Mononuclear cell (primary cell): ENCODE data around the gene ENDOU. TPM values are rescaled to one million over a fixed set of nuclear protein-coding genes. Genes with fewer than 3 reads are reported as not detected.

ENCODE experiments used
- H3K27me3 ChIP-seq: 2 replicates; pipeline ENCODE4 v1.6.0; 2011; ENCODE audit warnings: low read length, control low read depth; ENCODE audit not compliant: insufficient read depth
- H3K4me1 ChIP-seq: 2 replicates; pipeline ENCODE4 v1.5.1; 2011; ENCODE audit warnings: mild to moderate bottlenecking, low read length, control low read depth; ENCODE audit not compliant: insufficient read depth
- H3K4me3 ChIP-seq: 2 replicates; pipeline ENCODE4 v1.5.1; 2011; ENCODE audit warnings: mild to moderate bottlenecking, low read length, moderate library complexity
- H3K9me3 ChIP-seq: 2 replicates; pipeline ENCODE4 v1.5.1; 2011; ENCODE audit warnings: low read depth, mild to moderate bottlenecking, control low read depth, low read length
- total RNA-seq: library from RNA; depleted of rRNA; stranded (reverse); fragments of >200 nt; gene quantifications from one replicate; pipeline ENCODE4 v1.2.3, GENCODE V29; 2012

The ENDOU gene
- total RNA-seq, 1 donor: not detected

- no peaks in the 10 kb centered on the region for H3K27me3 ChIP-seq
- no peaks in the 10 kb centered on the region for H3K9me3 ChIP-seq
- no peak overlapping the region for H3K4me3 ChIP-seq
- H3K4me1 ChIP-seq: peaks cover 18% of the 10 kb centered on the region
Observed at GRCh38 chr12:47763481-47764346, 38.4 kb upstream of the ENDOU start.

- Histone ChIP-seq H3K4me1 (peaks cover 25% of the 10 kb centered on the region), H3K4me3 (no peak overlapping the region), H3K9me3 (no peaks in the 10 kb centered on the region), H3K27me3 (no peaks in the 10 kb centered on the region)
Observed at GRCh38 chr12:47762850-47763465, 37.7 kb upstream of the ENDOU start.

- no peaks in the 10 kb centered on the region for H3K27me3 ChIP-seq
- H3K4me3 ChIP-seq: peak within 1 kb of the TSS; percentile 43
- no peaks in the 10 kb centered on the region for H3K9me3 ChIP-seq
- H3K4me1 ChIP-seq: peaks cover 36% of the 10 kb centered on the region
Observed at GRCh38 chr12:47758834-47759690, 33.8 kb upstream of the ENDOU start, which contains the start of gene RAPGEF3. Gene RAPGEF3 (minus strand): TSS chr12:47758880. CDS start chr12:47758556, 324 bp downstream.

DNA sequence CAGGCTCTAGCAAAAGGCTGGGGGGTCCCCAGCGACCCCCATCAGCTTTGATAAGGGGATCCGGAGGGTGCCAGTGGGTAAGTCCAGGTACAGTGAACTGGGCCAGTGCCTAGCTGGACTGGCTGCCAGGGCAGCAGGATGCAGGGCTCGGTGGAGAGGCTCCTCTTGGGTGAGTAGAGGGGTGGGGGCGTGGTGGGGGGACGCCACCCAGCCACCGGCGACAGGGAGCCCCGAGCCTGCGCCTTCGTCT is 33.2 kb upstream of the ENDOU start:
- Histone ChIP-seq H3K27me3 (no peaks in the 10 kb centered on the region), H3K9me3 (no peaks in the 10 kb centered on the region), H3K4me3 (peak overlapping the region; percentile 43), H3K4me1 (peaks cover 41% of the 10 kb centered on the region)

GRCh38 chr12:47757840-47758583 is 32.7 kb upstream of the ENDOU start:
- H3K4me3 ChIP-seq: no peak overlapping the region
- no peaks in the 10 kb centered on the region for H3K27me3 ChIP-seq
- no peaks in the 10 kb centered on the region for H3K9me3 ChIP-seq
- H3K4me1 ChIP-seq: peaks cover 45% of the 10 kb centered on the region

DNA sequence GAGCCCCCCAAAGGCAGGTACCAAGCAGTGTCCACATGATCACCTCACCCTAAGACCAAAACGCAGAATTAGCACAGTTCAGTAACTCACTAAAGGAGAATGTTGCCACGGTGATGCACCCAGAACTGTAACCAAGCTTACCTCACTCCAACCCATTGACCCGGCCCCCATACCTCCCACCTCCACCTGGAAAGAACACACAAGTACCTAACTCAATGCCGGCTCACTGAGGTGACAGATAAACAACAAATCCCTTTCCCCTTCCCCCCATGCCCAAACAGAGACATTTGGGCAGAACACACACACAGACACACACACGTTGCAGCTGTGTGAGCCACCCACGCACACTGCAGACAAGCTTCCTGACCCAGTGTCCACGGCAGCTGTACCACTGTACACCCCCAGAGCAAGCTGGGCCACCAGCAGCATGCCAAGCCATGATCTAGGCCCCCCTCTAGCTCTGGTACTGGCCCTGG is 32.1 kb upstream of the ENDOU start:
- Histone ChIP-seq H3K4me3 (no peak overlapping the region), H3K27me3 (no peaks in the 10 kb centered on the region), H3K9me3 (no peaks in the 10 kb centered on the region), H3K4me1 (peaks cover 45% of the 10 kb centered on the region)

DNA sequence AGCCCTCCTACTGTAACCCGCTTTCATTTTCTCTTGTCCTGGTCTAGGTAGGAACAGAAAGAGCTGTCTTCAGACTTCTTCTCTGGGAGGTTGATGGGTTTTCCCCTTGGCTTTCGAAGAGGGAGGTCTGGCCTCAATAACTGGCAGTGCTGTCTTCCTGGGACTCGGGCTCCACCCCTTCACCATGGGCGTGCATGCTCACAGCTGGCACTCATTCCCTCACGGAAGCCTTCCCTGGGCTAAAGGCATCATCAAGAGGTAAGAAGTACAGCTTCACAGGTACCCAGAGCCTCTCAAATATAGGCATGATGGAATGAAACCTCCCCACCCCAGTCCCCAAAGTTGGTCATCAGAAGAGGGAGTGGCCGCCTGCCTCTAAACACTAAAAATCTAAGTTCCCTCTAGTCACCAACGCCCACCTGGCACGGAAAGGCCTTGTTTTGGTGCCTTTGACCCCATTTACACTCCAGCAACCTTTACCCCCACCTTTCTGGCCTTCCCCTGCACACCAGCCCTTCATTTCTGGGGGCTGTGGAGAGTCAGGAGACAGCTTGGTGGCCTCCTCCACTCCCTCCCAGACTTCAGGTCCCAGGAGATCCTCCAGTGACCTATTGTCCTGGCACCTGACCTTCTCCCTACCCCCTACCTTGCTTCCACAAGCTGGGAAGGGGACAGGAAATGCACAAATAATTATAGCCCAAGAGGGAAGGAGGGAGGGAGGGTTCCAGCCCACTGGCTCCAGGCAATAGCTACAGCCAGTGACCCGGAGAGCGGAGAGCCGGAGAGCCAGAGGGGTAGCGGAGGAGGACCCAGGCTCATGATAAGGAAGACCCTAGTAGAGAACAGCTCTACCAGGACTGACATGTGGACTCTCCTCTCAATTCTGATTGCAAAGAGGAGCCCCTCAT is 30.6 kb upstream of the ENDOU start:
- H3K27me3 ChIP-seq: no peaks in the 10 kb centered on the region
- H3K9me3 ChIP-seq: no peaks in the 10 kb centered on the region
- H3K4me1 ChIP-seq: peaks cover 45% of the 10 kb centered on the region
- H3K4me3 ChIP-seq: no peak overlapping the region

DNA sequence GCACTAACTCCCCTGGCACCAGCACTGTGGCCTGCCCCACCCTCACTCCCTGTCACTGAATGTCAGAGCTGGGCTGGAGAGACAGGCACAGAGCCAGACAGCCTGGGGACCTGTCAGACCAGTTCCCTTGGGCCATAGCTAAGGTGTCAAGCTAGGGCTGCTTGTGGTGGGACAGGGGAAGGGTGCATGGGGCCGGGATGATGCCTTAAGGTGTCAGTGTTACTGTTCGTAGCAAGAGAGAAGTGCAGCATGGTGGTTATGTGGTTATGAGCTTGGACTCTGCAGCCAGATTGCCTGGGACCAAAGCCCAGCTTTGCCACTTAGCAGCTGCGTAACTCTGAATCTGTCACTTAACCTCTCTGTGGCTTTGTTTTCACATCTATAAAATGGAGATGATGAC is 29.6 kb upstream of the ENDOU start:
- Histone ChIP-seq H3K27me3 (no peaks in the 10 kb centered on the region), H3K4me1 (peaks cover 44% of the 10 kb centered on the region), H3K4me3 (no peak overlapping the region), H3K9me3 (no peaks in the 10 kb centered on the region)

- H3K4me1 ChIP-seq: peaks cover 37% of the 10 kb centered on the region
- no peaks in the 10 kb centered on the region for H3K27me3 ChIP-seq
- no peak overlapping the region for H3K4me3 ChIP-seq
- H3K9me3 ChIP-seq: no peaks in the 10 kb centered on the region
Observed at GRCh38 chr12:47754126-47754525, 28.8 kb upstream of the ENDOU start.

DNA sequence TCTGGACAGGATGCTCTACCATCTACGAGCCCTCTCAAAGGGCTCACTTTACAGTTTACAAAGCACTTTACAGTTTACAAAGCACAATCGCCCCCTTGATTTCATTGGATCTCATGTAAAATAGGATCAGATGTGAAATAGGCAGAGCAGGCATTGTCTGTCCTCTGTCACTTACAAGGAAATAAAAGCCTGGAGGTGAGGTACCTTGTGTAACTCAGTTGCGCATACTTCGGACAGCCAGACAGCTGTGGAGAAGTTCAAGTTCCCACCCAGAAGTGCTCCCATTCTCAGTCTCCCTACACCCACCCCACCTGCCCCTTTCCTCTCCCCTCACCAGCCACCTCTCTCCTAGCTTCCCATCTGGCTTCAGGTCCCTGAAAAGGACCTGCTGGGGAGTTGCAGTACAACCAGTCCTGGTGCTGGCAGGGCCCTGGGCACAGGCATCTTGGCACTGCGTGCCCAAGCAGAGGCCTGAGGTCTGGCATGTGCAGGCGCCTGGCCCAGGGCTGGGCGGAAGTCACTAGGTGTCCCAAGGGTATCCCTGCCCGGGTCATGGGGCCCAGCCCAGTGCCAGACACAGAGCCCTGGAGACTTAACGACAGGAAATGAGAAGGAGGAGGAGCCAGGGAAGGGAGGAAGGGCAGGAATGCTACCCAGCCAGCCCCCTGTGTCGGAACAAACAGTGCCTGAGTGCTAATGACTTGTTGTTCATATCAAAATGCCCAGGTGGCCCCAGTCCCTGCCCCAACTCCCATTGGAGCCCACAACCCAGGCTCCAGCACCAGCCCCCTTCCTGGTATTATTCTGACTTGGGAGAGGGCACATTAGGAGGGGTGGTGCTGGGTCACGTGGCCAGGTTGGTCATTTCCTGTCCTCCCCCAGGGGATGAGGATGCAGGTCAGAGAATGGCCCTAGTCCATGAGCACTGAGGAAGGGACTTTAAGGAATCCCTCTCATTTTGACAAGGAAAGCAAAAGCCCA is 28.0 kb upstream of the ENDOU start:
- H3K4me1 ChIP-seq: peaks cover 32% of the 10 kb centered on the region
- H3K27me3 ChIP-seq: no peaks in the 10 kb centered on the region
- no peaks in the 10 kb centered on the region for H3K9me3 ChIP-seq
- no peak overlapping the region for H3K4me3 ChIP-seq

GRCh38 chr12:47752552-47752951 is 27.3 kb upstream of the ENDOU start:
- no peaks in the 10 kb centered on the region for H3K9me3 ChIP-seq
- peaks cover 24% of the 10 kb centered on the region for H3K4me1 ChIP-seq
- no peak overlapping the region for H3K4me3 ChIP-seq
- H3K27me3 ChIP-seq: no peaks in the 10 kb centered on the region

DNA sequence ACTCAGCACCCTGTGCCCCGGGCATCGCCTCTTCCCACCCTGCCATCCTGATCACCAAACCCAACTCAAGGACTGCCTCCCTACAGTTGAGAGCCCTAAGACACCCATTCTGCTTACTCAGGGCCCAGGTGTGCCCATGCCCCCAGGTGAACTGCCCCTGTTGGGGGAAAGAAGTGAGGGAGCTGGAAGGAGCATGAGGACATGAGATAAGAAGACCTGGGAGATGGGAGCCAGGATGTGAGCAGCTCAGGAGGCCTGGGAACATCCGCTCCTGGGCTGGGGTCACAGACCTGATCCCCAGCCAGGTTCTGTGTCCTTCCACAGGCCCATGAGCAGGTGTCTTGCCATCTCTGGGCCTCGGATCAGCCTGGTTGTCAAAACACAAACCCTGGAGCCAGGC is 26.8 kb upstream of the ENDOU start:
- no peak overlapping the region for H3K4me3 ChIP-seq

GRCh38 chr12:47751561-47751960 is 26.3 kb upstream of the ENDOU start:
- no peak overlapping the region for H3K4me3 ChIP-seq
- H3K9me3 ChIP-seq: no peaks in the 10 kb centered on the region
- H3K27me3 ChIP-seq: no peaks in the 10 kb centered on the region
- H3K4me1 ChIP-seq: peaks cover 31% of the 10 kb centered on the region

More for the DNA sequence above, 26.8 kb upstream of the ENDOU start:
- H3K27me3 ChIP-seq: no peaks in the 10 kb centered on the region
- H3K9me3 ChIP-seq: no peaks in the 10 kb centered on the region
- H3K4me1 ChIP-seq: peaks cover 25% of the 10 kb centered on the region
